K562 (cell line): ENCODE data around the gene UFC1. TPM values are rescaled to one million over a fixed set of nuclear protein-coding genes. Genes with fewer than 3 reads are reported as not detected.

ENCODE experiments used
- GTF2E2 ChIP-seq: fragments of 200-800 bp; sonication (Bioruptor generic); IDR thresholded peaks from 2 replicates; pipeline ENCODE4 v1.6.1; 2016; ENCODE audit warnings: missing genetic modification characterization, missing compliant biosample characterization
- HDAC1 ChIP-seq, 2 experiments: fragments of 450-650 bp; IDR thresholded peaks; 2 replicates each; pipeline ENCODE4 v1.6.1; 2016 to 2017; ENCODE audit warnings: inconsistent platforms in 1 of 2, mild to moderate bottlenecking in 1 of 2, moderate library complexity in 1 of 2
- HDGF ChIP-seq: fragments of 450-650 bp; IDR thresholded peaks from 2 replicates; pipeline ENCODE4 v1.6.1; 2016
- HES1 ChIP-seq: fragments of 450-650 bp; IDR thresholded peaks from 2 replicates; pipeline ENCODE4 v1.6.1; 2016; ENCODE audit warnings: low read depth, mild to moderate bottlenecking, moderate library complexity
- MCM3 ChIP-seq: fragments of 450-650 bp; IDR thresholded peaks from 2 replicates; pipeline ENCODE4 v1.6.1; 2016
- MEF2D ChIP-seq: conservative IDR thresholded peaks from 2 replicates; pipeline ENCODE4 v1.6.1; 2016; ENCODE audit warnings: low read depth, missing genetic modification characterization, missing compliant biosample characterization
- NRF1 ChIP-seq, 2 experiments: fragments of 450-650 bp; IDR thresholded peaks in 1 of 2; conservative IDR thresholded peaks in 1 of 2; 2 replicates each; pipeline ENCODE4 v1.6.1; 2014; ENCODE audit warnings: mild to moderate bottlenecking in 2 of 2
- SETDB1 ChIP-seq: IDR thresholded peaks from one replicate; pipeline ENCODE4 v1.6.1; 2012; ENCODE audit warnings: low read length, control low read depth, inconsistent platforms
- SMAD4 ChIP-seq: fragments of 250-450 bp; sonication (Bioruptor Pico); conservative IDR thresholded peaks from 2 replicates; pipeline ENCODE4 v1.8.0; 2021; ENCODE audit warnings: inconsistent platforms, mild to moderate bottlenecking, moderate library complexity
- TCF7L2 ChIP-seq: fragments of 150-350 bp; IDR thresholded peaks from 2 replicates; pipeline ENCODE4 v1.6.1; 2016; ENCODE audit warnings: low read depth, mild to moderate bottlenecking, low read length, moderate library complexity
- XRCC5 ChIP-seq: fragments of 200-400 bp; formaldehyde crosslinking; IDR thresholded peaks from 2 replicates; pipeline ENCODE4 v1.6.1; 2017; ENCODE audit warnings: low read depth, mild to moderate bottlenecking, low read length
- ZBTB7A ChIP-seq: IDR thresholded peaks from 2 replicates; pipeline ENCODE4 v1.6.1; 2011; ENCODE audit warnings: low read depth, mild to moderate bottlenecking, low read length, moderate library complexity, borderline replicate concordance; ENCODE audit not compliant: control insufficient read depth
- ZFX ChIP-seq: sonication (generic); formaldehyde crosslinking; IDR thresholded peaks from 2 replicates; pipeline ENCODE4 v1.8.0; 2022; ENCODE audit warnings: mild to moderate bottlenecking, missing genetic modification reagents, moderate library complexity
- ZNF121 ChIP-seq: sonication (generic); formaldehyde crosslinking; conservative IDR thresholded peaks from 2 replicates; pipeline ENCODE4 v1.8.0; 2022; ENCODE audit warnings: missing genetic modification reagents
- ZNF384 ChIP-seq: IDR thresholded peaks from 2 replicates; pipeline ENCODE4 v1.6.1; 2012; ENCODE audit warnings: low read depth, low read length, improper control_type of control experiment
- ZNF512 ChIP-seq: IDR thresholded peaks from 2 replicates; pipeline ENCODE4 v1.6.1; 2016; ENCODE audit warnings: missing genetic modification characterization, missing compliant biosample characterization
- polyA plus RNA-seq, 8 experiments: library from polyadenylated mRNA; depleted of rRNA in 4 of 8; stranded (reverse) in 5 of 8; unstranded in 3 of 8; fragments of >200 nt; fragmentation: Nextera tagmentation in 2 of 8; fragmentation: Illumina TruSeq in 1 of 8; extraction: Ambion mirVana in 2 of 8; extraction: Trizol in 1 of 8; gene quantifications; 2 replicates each; pipeline versions ENCODE4 v1.2.1 to v1.2.3, GENCODE V29; 2011 to 2014; ENCODE audit warnings: inconsistent platforms in 1 of 8, missing spikeins in 1 of 8
- total RNA-seq, 7 experiments: library from RNA; depleted of rRNA in 6 of 7; stranded (reverse); fragments of >200 nt in 6 of 7; fragmentation: Illumina TruSeq in 2 of 7; extraction: Trizol in 2 of 7; gene quantifications; 2 replicates each; pipeline versions ENCODE4 v1.2.1 to v1.2.3, GENCODE V29; 2011 to 2021; ENCODE audit warnings: low replicate concordance in 1 of 7
- TF ChIP-seq, protein P1 (sequence below), 2 experiments: fragments of 150-350 bp in 1 of 2; IDR thresholded peaks; 2 replicates each; pipeline ENCODE4 v1.6.1; 2012 to 2016; ENCODE audit warnings: low read depth in 2 of 2, low read length in 2 of 2, mild to moderate bottlenecking in 1 of 2, moderate library complexity in 1 of 2
- TF ChIP-seq, protein P2 (sequence below): sonication (generic); formaldehyde crosslinking; IDR thresholded peaks from 2 replicates; pipeline ENCODE4 v1.9.0; 2022; ENCODE audit warnings: mild to moderate bottlenecking, missing genetic modification reagents

UFC1 gene
- total and polyA plus RNA-seq, 9 of the 15 experiments (the other 6 are each of a cell fraction or from before 2014, with no cell fraction given): 92.8 to 220 (median 161) TPM

DNA sequence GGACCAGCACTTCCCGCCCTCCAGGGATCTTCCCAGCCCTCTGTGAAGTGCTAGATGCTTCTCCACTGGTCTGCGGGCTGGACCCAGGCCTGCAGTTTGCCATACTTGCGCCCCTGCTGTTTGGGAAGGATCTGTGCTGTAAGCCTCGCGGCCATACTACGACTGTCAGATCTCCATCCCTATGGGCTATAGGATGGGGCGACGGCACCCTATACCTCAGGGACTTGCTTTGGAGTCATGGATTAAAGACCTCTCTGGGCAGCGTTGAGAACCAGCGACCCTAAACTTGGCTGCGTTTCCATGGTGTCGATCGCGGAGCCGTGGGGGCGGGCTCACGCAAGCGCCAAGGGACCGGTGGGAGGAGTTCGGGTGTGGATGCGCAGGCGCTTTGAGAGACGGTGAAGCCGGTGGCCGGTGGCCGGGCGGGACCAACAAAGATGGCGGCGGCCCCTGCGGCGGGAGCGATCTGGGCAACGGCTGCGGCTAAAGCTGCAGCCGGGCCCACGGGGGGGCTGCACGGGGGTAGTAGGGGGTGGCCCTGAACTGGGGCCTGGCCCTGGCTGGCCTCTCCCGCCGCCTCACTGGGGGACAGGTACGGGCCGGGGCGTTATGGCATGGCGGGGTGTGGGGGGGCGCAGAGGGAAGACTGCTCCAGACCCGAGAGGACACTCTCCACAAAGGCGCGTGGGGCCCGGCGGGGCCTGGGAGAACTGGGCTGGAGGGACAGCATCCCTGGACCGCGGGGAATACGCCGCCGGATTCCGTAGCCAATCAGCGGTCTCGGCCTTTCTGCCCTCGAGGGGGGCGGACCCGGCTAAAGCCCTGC, 5.5 kb downstream of the UFC1 start, which contains the start of gene USP21 (continued):
- TF ChIP-seq ZNF512 (tag) (no peak), XRCC5 (no peak), HES1 (no peak), ZFX (CRISPR knock-in tag) (peak; percentile 64), SMAD4 (no peak), MCM3 (no peak), SETDB1 (no peak), NRF1 (conservative IDR thresholded peaks at IDR 0.05 in 1 of 2, IDR thresholded peaks at IDR 0.05 in 1 of 2) (peak; percentile 98), ZNF121 (no peak), ZNF384 (0 out of 2 replicates have a peak, but pooled peaks have one; percentile 14), HDAC1 (IDR thresholded peaks at IDR 0.05) (peak in 1 of 2 experiments; percentile 61; a peak in 2 of 4 replicates), GTF2E2 (tag) (peak; percentile 29; the same call in 1 of the 2 replicates), TCF7L2 (no peak), ZBTB7A (peak; percentile 48; the same call in 1 of the 2 replicates), HDGF (peak; percentile 82; the same call in 1 of the 2 replicates), MEF2D (tag) (no peak)
- TF ChIP-seq, protein P1, sequence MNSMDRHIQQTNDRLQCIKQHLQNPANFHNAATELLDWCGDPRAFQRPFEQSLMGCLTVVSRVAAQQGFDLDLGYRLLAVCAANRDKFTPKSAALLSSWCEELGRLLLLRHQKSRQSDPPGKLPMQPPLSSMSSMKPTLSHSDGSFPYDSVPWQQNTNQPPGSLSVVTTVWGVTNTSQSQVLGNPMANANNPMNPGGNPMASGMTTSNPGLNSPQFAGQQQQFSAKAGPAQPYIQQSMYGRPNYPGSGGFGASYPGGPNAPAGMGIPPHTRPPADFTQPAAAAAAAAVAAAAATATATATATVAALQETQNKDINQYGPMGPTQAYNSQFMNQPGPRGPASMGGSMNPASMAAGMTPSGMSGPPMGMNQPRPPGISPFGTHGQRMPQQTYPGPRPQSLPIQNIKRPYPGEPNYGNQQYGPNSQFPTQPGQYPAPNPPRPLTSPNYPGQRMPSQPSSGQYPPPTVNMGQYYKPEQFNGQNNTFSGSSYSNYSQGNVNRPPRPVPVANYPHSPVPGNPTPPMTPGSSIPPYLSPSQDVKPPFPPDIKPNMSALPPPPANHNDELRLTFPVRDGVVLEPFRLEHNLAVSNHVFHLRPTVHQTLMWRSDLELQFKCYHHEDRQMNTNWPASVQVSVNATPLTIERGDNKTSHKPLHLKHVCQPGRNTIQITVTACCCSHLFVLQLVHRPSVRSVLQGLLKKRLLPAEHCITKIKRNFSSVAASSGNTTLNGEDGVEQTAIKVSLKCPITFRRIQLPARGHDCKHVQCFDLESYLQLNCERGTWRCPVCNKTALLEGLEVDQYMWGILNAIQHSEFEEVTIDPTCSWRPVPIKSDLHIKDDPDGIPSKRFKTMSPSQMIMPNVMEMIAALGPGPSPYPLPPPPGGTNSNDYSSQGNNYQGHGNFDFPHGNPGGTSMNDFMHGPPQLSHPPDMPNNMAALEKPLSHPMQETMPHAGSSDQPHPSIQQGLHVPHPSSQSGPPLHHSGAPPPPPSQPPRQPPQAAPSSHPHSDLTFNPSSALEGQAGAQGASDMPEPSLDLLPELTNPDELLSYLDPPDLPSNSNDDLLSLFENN (IDR thresholded peaks at IDR 0.05; ENCODE audit: low read depth in 2 of 2, low read length in 2 of 2): peak in 1 of 2 experiments; percentile 49; a peak in 1 of 4 replicates
- TF ChIP-seq, protein P2, sequence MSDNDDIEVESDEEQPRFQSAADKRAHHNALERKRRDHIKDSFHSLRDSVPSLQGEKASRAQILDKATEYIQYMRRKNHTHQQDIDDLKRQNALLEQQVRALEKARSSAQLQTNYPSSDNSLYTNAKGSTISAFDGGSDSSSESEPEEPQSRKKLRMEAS: peak; percentile 66
